AG04450 (cell line): ENCODE measurements around the gene DGKG. TPM values are rescaled to one million over a fixed set of nuclear protein-coding genes. Genes with fewer than 3 reads are reported as not detected.

Source experiments
- CTCF ChIA-PET: fragments of 300-600, 350-600 bp; formaldehyde crosslinking; extraction: SDS; loops from one replicate; lab custom pipeline; 2022; ENCODE audit warnings: antibody characterized with exemption, inconsistent platforms; lab: Charles Lee
- POLR2A ChIA-PET: fragments of 350-600 bp; formaldehyde crosslinking; extraction: SDS; loops from one replicate; lab custom pipeline; 2021; ENCODE audit warnings: antibody characterized with exemption, inconsistent platforms; lab: Yijun Ruan, JAX
- DNase-seq: peaks from one replicate; pipeline ENCODE4 v3.0.0-alpha.2; 2011; ENCODE audit warnings: low read depth, low spot score
- H3K27ac ChIP-seq: one replicate; pipeline ENCODE4 v1.5.1; 2012; ENCODE audit warnings: low read depth, low read length, control low read depth
- H3K27me3 ChIP-seq: one replicate; pipeline ENCODE4 v1.6.0; 2012; ENCODE audit warnings: low read length; ENCODE audit not compliant: control insufficient read depth, insufficient read depth
- H3K4me3 ChIP-seq: 2 replicates; pipeline ENCODE4 v1.5.1; 2011; ENCODE audit warnings: mild to moderate bottlenecking, low read depth, low read length, control low read depth
- H3K9me3 ChIP-seq: 2 replicates; pipeline ENCODE4 v1.5.1; 2012; ENCODE audit warnings: low read length; ENCODE audit not compliant: control insufficient read depth, insufficient read depth
- polyA plus RNA-seq: library from polyadenylated mRNA; depleted of rRNA; stranded (reverse); fragments of >200 nt; gene quantifications from 2 replicates; pipeline ENCODE4 v1.2.3, GENCODE V29; 2011
- TF ChIP-seq, protein P1 (sequence below): IDR thresholded peaks from 2 replicates; pipeline ENCODE4 v1.5.1; 2011; ENCODE audit warnings: low read depth, low read length, control low read depth, inconsistent platforms

DGKG gene
- polyA plus RNA-seq, 1 experiment, result 5.1 TPM

DNA sequence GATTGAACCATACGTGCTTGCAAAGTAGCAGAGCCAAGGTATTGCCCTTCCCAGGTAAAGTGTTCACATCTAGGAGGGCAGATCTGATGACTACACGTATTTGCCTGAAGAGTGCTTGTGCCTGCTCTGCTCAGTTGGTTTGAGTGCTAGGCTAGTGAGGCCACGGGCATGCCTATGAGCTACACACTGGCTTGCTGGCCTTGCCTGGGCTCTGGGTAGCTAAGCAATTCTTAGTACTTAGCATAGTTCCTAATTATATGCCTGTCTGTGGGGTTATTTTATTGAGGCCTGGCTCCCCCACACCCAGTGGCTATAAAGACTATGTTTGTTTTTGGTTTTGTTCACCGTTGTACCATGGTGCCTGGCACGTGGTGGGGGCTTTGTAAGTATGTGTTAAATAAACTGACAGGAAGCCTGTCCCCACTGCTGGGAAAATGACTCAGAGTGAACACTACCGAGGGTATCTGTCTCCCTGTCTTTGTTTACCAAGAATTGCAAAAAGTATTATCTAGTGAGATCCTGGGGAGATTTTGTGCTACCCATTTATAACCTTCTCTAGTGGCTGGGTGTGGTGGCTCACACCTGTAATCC, 181.0 kb downstream of the DGKG start:
- ChIA-PET CTCF (no interaction called here), POLR2A (no interaction called here)
- TF ChIP-seq, protein P1, sequence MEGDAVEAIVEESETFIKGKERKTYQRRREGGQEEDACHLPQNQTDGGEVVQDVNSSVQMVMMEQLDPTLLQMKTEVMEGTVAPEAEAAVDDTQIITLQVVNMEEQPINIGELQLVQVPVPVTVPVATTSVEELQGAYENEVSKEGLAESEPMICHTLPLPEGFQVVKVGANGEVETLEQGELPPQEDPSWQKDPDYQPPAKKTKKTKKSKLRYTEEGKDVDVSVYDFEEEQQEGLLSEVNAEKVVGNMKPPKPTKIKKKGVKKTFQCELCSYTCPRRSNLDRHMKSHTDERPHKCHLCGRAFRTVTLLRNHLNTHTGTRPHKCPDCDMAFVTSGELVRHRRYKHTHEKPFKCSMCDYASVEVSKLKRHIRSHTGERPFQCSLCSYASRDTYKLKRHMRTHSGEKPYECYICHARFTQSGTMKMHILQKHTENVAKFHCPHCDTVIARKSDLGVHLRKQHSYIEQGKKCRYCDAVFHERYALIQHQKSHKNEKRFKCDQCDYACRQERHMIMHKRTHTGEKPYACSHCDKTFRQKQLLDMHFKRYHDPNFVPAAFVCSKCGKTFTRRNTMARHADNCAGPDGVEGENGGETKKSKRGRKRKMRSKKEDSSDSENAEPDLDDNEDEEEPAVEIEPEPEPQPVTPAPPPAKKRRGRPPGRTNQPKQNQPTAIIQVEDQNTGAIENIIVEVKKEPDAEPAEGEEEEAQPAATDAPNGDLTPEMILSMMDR, result no peak
- no peak overlapping the region for H3K27ac ChIP-seq
- no peak for DNase-seq
- no peaks in the 10 kb centered on the region for H3K9me3 ChIP-seq
- H3K27me3 ChIP-seq, result peaks cover 14% of the 10 kb centered on the region
- H3K4me3 ChIP-seq, result no peak overlapping the region

DNA sequence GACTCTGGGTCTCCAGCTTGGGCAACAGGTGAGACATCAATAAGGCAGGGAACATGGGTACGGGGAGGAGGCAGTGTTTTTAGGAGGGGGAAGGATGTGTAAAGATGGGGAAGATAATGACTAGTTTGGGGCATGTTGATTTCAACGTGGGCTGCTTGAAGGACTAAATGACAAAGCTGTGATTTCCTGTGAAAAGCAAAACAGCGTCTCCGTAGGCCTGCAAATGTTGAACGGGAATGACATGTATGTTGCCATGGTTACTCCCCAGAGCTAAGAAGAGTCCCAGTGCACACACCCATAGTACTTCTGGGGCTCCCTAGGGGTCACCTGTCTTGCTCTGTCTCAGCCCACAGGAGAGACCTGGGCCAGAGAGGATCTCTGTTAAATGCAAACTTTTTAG, 181.9 kb downstream of the DGKG start:
- H3K27me3 ChIP-seq, result peaks cover 18% of the 10 kb centered on the region
- POLR2A ChIA-PET, result no interaction called here

DNA sequence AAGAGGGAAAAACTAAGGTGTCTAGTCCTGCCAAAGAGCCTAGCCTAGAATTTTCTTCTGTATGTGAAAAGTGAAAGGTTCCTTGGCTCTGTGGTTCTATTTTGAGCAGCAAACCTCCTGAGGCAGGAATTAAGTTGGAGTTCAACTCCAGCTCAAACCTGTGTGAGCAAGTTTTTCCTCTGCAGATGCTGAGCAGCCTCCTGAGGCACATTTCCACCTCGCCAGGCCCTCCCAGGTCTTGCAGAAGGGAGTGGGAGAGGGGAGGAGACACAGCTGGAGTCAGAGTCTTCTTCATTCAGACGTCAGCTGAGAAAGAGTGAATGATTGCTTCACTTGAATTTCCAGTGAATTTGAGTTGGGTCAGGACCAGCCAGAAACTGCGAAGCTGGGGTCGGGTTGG, 183.6 kb downstream of the DGKG start:
- ChIA-PET CTCF (no interaction called here), POLR2A (interaction anchor here (0.6 kb wide), 1 partner anchor 71 kb away, joined by 6 read pairs; no protein-coding TSS in a partner anchor)
- Histone ChIP-seq H3K27ac (no peak overlapping the region), H3K9me3 (no peaks in the 10 kb centered on the region), H3K27me3 (peaks cover 21% of the 10 kb centered on the region), H3K4me3 (no peak overlapping the region)
- DNase-seq, result no peak
- TF ChIP-seq, protein P1, result no peak

More for the DNA sequence above, 181.9 kb downstream of the DGKG start:
- TF ChIP-seq, protein P1, result no peak
- CTCF ChIA-PET, result no interaction called here
- no peak overlapping the region for H3K4me3 ChIP-seq
- H3K9me3 ChIP-seq, result no peaks in the 10 kb centered on the region
- no peak overlapping the region for H3K27ac ChIP-seq
- no peak for DNase-seq

DNA sequence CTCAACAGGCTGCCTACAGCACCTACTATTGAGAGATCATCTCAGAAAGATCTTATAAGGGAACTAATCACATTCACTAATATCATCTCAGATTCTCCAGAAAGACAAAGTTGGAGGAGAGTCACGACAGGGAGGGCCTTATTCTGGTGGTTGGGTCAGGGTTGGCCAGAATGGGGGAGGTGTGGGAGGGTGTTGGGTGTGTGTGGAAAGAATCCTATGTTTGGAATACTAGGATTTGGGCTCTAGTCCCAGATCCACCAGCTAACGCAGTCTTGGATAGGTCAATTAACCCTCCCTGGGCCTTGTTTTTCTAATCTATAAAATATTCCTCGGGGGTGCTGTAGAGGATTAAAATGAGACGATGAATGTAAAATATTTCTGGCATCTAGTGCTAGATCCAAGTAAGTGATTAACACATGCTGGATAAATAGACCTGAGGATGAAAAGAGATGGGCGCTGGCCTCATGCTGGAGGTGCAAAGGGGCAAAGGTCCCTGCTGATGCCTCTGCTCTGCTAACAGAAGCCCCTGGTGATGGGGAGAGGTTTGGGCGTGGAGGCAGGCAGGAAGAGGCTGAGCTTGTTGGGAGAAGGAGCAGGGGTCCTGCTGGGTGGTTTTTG, 185.6 kb downstream of the DGKG start:
- no peaks in the 10 kb centered on the region for H3K9me3 ChIP-seq

More for the DNA sequence above, 185.6 kb downstream of the DGKG start:
- no peak overlapping the region for H3K27ac ChIP-seq
- DNase-seq, result no peak
- TF ChIP-seq, protein P1, result no peak
- no peak overlapping the region for H3K4me3 ChIP-seq
- peaks cover 16% of the 10 kb centered on the region for H3K27me3 ChIP-seq
- CTCF ChIA-PET, result interaction anchor here (1.3 kb wide), 1 partner anchor 365 kb away, joined by 4 read pairs; no protein-coding TSS in a partner anchor
- POLR2A ChIA-PET, result interaction anchor here (0.5 kb wide), 1 partner anchor 84 kb away, joined by 3 read pairs; no protein-coding TSS in a partner anchor
